A673 (cell line): Measurements from ENCODE around the gene SLC22A12. TPM values are rescaled to one million over a fixed set of nuclear protein-coding genes. Genes with fewer than 3 reads are reported as not detected.
A peak's percentile ranks its signal among the peaks of the same experiment; 100 is the strongest.

Experiments used
- BruUV-seq: library from RNA; stranded (reverse); fragments of 400-500 nt; replicated peaks from 2 replicates; lab custom pipeline; 2021; lab: Mats Ljungman, UMichigan
- CTCF ChIA-PET: fragments of 300-600 bp; sonication (Branson Sonifier 250); formaldehyde crosslinking; loops from one replicate; lab custom pipeline; 2022; ENCODE audit warnings: antibody characterized with exemption; lab: Charles Lee
- POLR2A ChIA-PET: fragments of 300-600 bp; sonication (Branson Sonifier 250); formaldehyde crosslinking; loops from one replicate; lab custom pipeline; 2022; ENCODE audit warnings: antibody characterized with exemption; ENCODE audit not compliant: low non-redundant PET; lab: Charles Lee
- DNase-seq: peaks from one replicate; pipeline ENCODE4 v3.0.0-alpha.2; 2015; ENCODE audit warnings: low spot score
- H3K27ac ChIP-seq: fragments of 200-600 bp; sonication (generic); 2 replicates; pipeline ENCODE4 v1.5.1; 2016; ENCODE audit warnings: mixed run types, low read depth, mild to moderate bottlenecking, mixed read lengths, antibody characterized with exemption, low read length; ENCODE audit not compliant: poor library complexity, severe bottlenecking
- H3K27me3 ChIP-seq: fragments of 200-600 bp; sonication (generic); replicated peaks from 2 replicates; pipeline ENCODE4 v1.6.1; 2017; ENCODE audit warnings: mixed run types, low read depth, mild to moderate bottlenecking, mixed read lengths, antibody characterized with exemption, low read length; ENCODE audit not compliant: insufficient read depth, poor library complexity
- H3K36me3 ChIP-seq: fragments of 200-600 bp; sonication (generic); 2 replicates; pipeline ENCODE4 v1.6.1; 2016; ENCODE audit warnings: mixed run types, mild to moderate bottlenecking, mixed read lengths, antibody characterized with exemption, low read length; ENCODE audit not compliant: insufficient read depth, poor library complexity, severe bottlenecking
- H3K4me1 ChIP-seq: fragments of 200-600 bp; sonication (generic); 2 replicates; pipeline ENCODE4 v1.6.1; 2017; ENCODE audit warnings: mixed run types, mild to moderate bottlenecking, mixed read lengths, antibody characterized with exemption, low read length; ENCODE audit not compliant: insufficient read depth, poor library complexity, severe bottlenecking
- H3K4me3 ChIP-seq: fragments of 200-600 bp; sonication (generic); 2 replicates; pipeline ENCODE4 v1.5.1; 2016; ENCODE audit warnings: low read depth, mixed run types, mild to moderate bottlenecking, mixed read lengths, low read length; ENCODE audit not compliant: poor library complexity, severe bottlenecking
- H3K9me3 ChIP-seq: fragments of 200-600 bp; sonication (generic); 2 replicates; pipeline ENCODE4 v1.6.1; 2016; ENCODE audit warnings: mixed run types, low read depth, mild to moderate bottlenecking, mixed read lengths, antibody characterized with exemption, low read length; ENCODE audit not compliant: poor library complexity, severe bottlenecking
- CTCF ChIP-seq: fragments of 300-800, 200-600 bp; sonication (generic); conservative IDR thresholded peaks from 2 replicates; pipeline ENCODE4 v1.5.1; 2017; ENCODE audit warnings: low read depth, mild to moderate bottlenecking, antibody characterized with exemption, low read length, moderate library complexity, mixed read lengths
- EZH2 ChIP-seq: fragments of 200-600 bp; sonication (generic); IDR thresholded peaks from 2 replicates; pipeline ENCODE4 v1.6.1; 2017; ENCODE audit warnings: borderline replicate concordance, low read depth, mild to moderate bottlenecking, mixed read lengths, antibody characterized with exemption, low read length; ENCODE audit not compliant: poor library complexity, severe bottlenecking
- intact Hi-C: fragments of 100-400 bp; cut with micrococcal nuclease; formaldehyde crosslinking; loops from one replicate; pipeline ENCODE4 v1.10.0; 2022; ENCODE audit not compliant: unreplicated experiment
- total RNA-seq: library from RNA; stranded (reverse); gene quantifications from 2 replicates; pipeline ENCODE4 v1.2.3, GENCODE V29; 2021

Gene SLC22A12
- total RNA-seq, 1 experiment from 2014 or later: not detected

GRCh38 chr11:64564947-64565889, 25.8 kb upstream of the SLC22A12 start:
- CTCF ChIA-PET: interaction anchor here (0.6 to 1.2 kb wide), 2 partner anchors 12 to 379 kb away, joined by 3 to 6 read pairs; partner anchors contain the start of gene STIP1
- POLR2A ChIA-PET: no interaction called here
- no peaks in the 10 kb centered on the region for H3K36me3 ChIP-seq
- no peak for DNase-seq
- no peak for TF ChIP-seq EZH2
- peak; percentile 46 for TF ChIP-seq CTCF
- H3K27ac ChIP-seq: no peak overlapping the region
- intact Hi-C loops: no loop called here
- H3K9me3 ChIP-seq: no peaks in the 10 kb centered on the region
- H3K4me1 ChIP-seq: peaks cover 10% of the 10 kb centered on the region
- no peaks in the 10 kb centered on the region for H3K27me3 ChIP-seq
- no peak overlapping the region for H3K4me3 ChIP-seq
- no TSS peak for BruUV-seq

- H3K27me3 ChIP-seq: no peaks in the 10 kb centered on the region
- CTCF ChIA-PET: interaction anchor here (0.6 to 0.7 kb wide), 2 partner anchors 122 to 380 kb away, joined by 3 to 6 read pairs; partner anchors contain the start of gene STIP1
- no peaks in the 10 kb centered on the region for H3K36me3 ChIP-seq
- peak overlapping the region; percentile 58 for H3K27ac ChIP-seq
- peak overlapping the region; percentile 21 for H3K4me3 ChIP-seq
- no peaks in the 10 kb centered on the region for H3K9me3 ChIP-seq
- no TSS peak for BruUV-seq
- no peak for TF ChIP-seq CTCF
- TF ChIP-seq EZH2: no peak
- H3K4me1 ChIP-seq: peaks cover 10% of the 10 kb centered on the region
- POLR2A ChIA-PET: interaction anchor here (0.6 kb wide), 1 partner anchor 221 kb away, joined by 11 read pairs; no protein-coding TSS in a partner anchor
- intact Hi-C loops: no loop called here
- DNase-seq: peak; percentile 88
These were observed 24.7 kb upstream of the SLC22A12 start for GRCh38 chr11:64566042-64566914.
